Skin epidermis (tissue), 12 donors: Measurements from ENCODE around the gene SMAD5.

Experiments
- H3K27ac ChIP-seq, 21 experiments: fragments of 200-600 bp; sonication (generic) in 11 of 21; one replicate each; pipeline ENCODE4 v1.5.0; 2020; ENCODE audit warnings: mild to moderate bottlenecking in 3 of 21, inconsistent platforms in 2 of 21, moderate library complexity in 2 of 21
- H3K4me3 ChIP-seq, 7 experiments: fragments of 200-600 bp; sonication (generic) in 2 of 7; one replicate each; pipeline ENCODE4 v1.5.0; 2020; ENCODE audit warnings: inconsistent platforms in 2 of 7, mild to moderate bottlenecking in 2 of 7, moderate library complexity in 1 of 7

SMAD5 gene

GRCh38 chr5:136209346-136209910, 76.8 kb downstream of the SMAD5 start:
- H3K27ac ChIP-seq = no peak overlapping the region
- H3K4me3 ChIP-seq = no peak overlapping the region

GRCh38 chr5:136210259-136210658, 77.6 kb downstream of the SMAD5 start:
- no peak overlapping the region for H3K4me3 ChIP-seq
- no peak overlapping the region for H3K27ac ChIP-seq

GRCh38 chr5:136211282-136212040, 78.8 kb downstream of the SMAD5 start:
- H3K27ac ChIP-seq = no peak overlapping the region

DNA sequence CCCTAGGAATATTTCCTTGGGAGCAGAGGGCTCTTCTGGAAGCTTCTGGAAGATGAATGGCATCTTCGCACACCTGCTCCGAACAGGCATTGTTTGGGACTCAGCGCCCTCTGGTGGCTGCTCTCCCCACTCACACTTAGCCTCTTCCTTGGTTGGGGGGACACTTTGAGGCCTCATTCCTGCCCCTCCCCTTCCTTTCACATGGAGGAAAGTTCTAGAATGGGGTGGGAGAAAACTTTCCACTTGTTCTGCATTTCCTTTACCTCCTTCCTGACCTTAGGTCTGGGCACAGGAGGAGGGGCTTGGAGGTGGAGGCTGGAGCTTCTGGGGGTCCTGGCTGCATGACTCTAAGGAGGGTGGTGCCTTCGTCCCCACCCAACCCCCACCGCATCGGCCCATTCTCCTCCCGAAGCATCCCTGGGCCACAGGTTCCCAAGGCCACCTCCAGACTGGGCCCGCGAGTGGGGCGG, 79.6 kb downstream of the SMAD5 start:
- Histone ChIP-seq H3K4me3 (no peak overlapping the region), H3K27ac (no peak overlapping the region)

More at GRCh38 chr5:136211282-136212040, 78.8 kb downstream of the SMAD5 start:
- H3K4me3 ChIP-seq = no peak overlapping the region

- Histone ChIP-seq H3K4me3 (no peak overlapping the region), H3K27ac (no peak overlapping the region)
Observed at GRCh38 chr5:136213919-136214493, 81.4 kb downstream of the SMAD5 start.

- no peak overlapping the region for H3K27ac ChIP-seq
- H3K4me3 ChIP-seq = no peak overlapping the region
Observed at GRCh38 chr5:136215812-136216211, 83.2 kb downstream of the SMAD5 start.

GRCh38 chr5:136216230-136216629, 83.6 kb downstream of the SMAD5 start:
- Histone ChIP-seq H3K4me3 (no peak overlapping the region), H3K27ac (no peak overlapping the region)

- H3K27ac ChIP-seq = no peak overlapping the region
- H3K4me3 ChIP-seq = no peak overlapping the region
Observed at GRCh38 chr5:136221340-136221739, 88.7 kb downstream of the SMAD5 start.

DNA sequence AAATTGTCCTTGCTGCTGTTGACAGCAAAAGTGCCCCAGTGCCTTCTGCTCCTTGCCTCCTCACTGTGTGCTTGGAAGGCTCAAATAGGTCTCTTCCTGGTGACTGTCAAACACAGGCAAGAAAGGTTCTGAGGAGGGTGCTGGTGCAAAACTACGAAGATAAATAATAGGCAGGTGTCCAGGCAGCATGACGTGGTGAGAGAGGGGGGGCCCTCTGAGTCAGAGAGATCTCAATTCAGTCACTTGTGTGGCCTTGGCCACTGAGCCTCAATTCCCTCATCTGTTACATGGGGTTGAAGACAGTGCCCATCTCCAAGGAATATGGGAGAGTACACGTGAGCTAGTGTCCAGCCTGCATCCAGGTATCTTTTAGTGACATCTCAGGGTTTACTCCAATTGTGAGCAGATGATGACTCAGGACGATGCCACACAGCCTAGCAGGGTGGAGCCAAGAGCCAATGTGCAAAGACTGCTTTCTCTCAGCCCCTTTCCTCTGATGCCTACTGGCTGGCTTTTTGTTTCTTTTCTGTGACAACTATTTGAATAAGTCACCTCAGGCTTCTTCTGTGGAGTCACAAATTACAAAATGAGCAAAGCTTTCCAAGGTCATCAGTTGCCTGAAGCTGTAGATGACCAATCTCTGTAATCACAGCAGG, 90.1 kb downstream of the SMAD5 start:
- H3K27ac ChIP-seq = no peak overlapping the region
- H3K4me3 ChIP-seq = no peak overlapping the region

- no peak overlapping the region for H3K4me3 ChIP-seq
- no peak overlapping the region for H3K27ac ChIP-seq
Observed at GRCh38 chr5:136225796-136226195, 93.2 kb downstream of the SMAD5 start.

- Histone ChIP-seq H3K4me3 (no peak overlapping the region), H3K27ac (no peak overlapping the region)
Observed at GRCh38 chr5:136226401-136226800, 93.8 kb downstream of the SMAD5 start.

DNA sequence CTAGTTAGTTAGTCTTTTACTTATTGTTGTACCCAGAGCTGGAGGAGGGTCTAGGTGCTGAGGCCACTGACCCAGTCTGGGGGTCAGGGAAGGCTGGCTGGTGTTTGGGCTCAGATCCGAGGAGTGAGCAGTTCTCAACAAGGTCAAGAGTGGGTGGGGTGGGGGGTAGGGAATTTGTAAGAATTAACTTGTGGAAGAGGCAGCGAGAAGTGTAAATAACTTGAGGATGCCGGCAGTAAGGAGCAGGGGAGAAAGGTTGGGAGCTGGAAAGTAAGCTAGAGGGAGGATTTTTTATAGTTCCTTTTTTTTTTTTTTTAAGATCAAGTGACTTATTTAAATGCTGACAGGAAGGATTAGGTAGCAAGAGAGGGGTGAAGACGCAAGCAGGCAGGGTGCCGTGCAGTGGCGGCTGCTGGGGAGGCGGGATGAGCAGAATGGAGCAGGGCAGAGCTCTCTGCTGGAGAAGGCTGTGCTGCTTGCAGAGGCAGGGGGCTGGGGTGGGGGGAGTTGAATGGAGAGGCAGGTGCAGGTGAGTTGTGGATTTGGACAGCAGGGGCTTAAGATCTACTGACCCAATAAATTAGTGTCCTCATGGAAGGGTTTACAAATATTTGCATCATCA, 95.6 kb downstream of the SMAD5 start:
- no peak overlapping the region for H3K27ac ChIP-seq
- no peak overlapping the region for H3K4me3 ChIP-seq

DNA sequence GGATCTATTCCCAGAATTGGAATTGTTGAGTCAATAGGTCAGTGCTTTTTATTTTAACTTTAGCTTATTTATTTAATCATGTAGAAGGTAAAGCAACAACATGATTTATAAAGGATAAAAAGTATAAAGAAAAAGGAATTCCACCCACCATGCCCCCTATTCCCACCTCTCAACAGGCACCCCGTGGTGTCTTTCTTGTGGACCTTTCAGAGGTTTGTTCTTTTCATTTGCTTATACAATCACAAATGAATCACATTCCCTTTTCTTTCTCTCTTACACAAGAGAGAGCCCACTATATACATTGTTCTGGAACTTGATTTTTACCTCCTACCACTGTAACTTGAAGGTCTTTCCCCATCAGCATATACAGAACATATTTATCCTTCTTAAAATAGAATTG, 97.5 kb downstream of the SMAD5 start:
- H3K4me3 ChIP-seq = no peak overlapping the region
- H3K27ac ChIP-seq = no peak overlapping the region

- H3K4me3 ChIP-seq = no peak overlapping the region
- H3K27ac ChIP-seq = no peak overlapping the region
Observed at GRCh38 chr5:136232316-136232715, 99.7 kb downstream of the SMAD5 start.
